ENCODE results near the gene PSMC2. TPM values are rescaled to one million over a fixed set of nuclear protein-coding genes. Genes with fewer than 3 reads are reported as not detected.

Gene PSMC2
- polyA plus RNA-seq, 1 donor (not counting 4 experiments of a cell fraction or from before 2014, with no cell fraction given), result 240 TPM

GRCh38 chr7:103391150-103391549, 43.7 kb downstream of the PSMC2 start:
- no peak for FAIRE-seq
- no peak for DNase-seq (ENCODE audit: low read depth, low spot score)

DNA sequence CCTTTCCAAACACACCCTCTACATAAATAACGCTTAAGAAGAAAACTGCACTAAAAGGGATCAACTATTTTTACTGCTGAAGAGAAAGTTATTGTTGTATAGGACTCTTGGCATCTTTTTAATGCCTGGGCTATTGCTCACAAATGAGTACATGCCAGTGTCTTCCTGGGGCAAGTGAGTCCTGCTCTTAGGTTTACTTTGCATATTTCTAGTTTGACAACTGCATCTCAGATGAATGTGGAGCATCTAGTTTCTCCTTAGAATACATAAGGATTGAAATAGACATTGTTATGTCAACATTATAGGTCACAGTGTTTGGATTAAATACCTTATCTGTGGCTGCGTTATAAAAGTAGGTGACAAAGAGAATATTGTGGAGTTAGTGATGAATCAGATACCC, 44.5 kb downstream of the PSMC2 start:
- TF ChIP-seq EZH2 (IDR thresholded peaks at IDR 0.05; ENCODE audit: low read length), result no peak
- TF ChIP-seq CTCF (optimal IDR thresholded peaks at IDR 0.05 in 1 of 3, IDR thresholded peaks at IDR 0.05 in 1 of 3, conservative IDR thresholded peaks at IDR 0.05 in 1 of 3; ENCODE audit: extremely low read depth in 1 of 3, insufficient read depth in 2 of 3, low read length in 3 of 3), result no peak
- Histone ChIP-seq H2AFZ (ENCODE audit: control insufficient read depth, low read length) (no peak overlapping the region), H3K9me1 (ENCODE audit: control insufficient read depth, extremely low read depth, insufficient read depth, low read length) (no peaks in the 10 kb centered on the region), H3K9me3 (ENCODE audit: control insufficient read depth, low read depth, low read length) (no peaks in the 10 kb centered on the region), H3K9ac (ENCODE audit: control insufficient read depth, extremely low read depth, insufficient read depth, low read length) (no peak overlapping the region), H4K20me1 (ENCODE audit: control insufficient read depth, extremely low read depth, insufficient read depth, low read length) (no peaks in the 10 kb centered on the region), H3K4me1 (ENCODE audit: control insufficient read depth, extremely low read depth, insufficient read depth, low read length) (no peaks in the 10 kb centered on the region), H3K36me3 (ENCODE audit: control insufficient read depth in 2 of 2, extremely low read depth in 1 of 2, insufficient read depth in 2 of 2, low read length in 2 of 2) (no peaks in the 10 kb centered on the region), H3K27ac (ENCODE audit: control insufficient read depth, insufficient read depth, low read length) (no peak overlapping the region), H3K4me3 (ENCODE audit: control insufficient read depth in 2 of 3, extremely low read depth in 1 of 3, insufficient read depth in 2 of 3, low read depth in 1 of 3, low read length in 3 of 3) (no peak overlapping the region), H3K4me2 (ENCODE audit: control insufficient read depth, extremely low read depth, insufficient read depth, low read depth, low read length) (no peak overlapping the region), H3K27me3 (ENCODE audit: control insufficient read depth, extremely low read depth, insufficient read depth, low read length) (no peaks in the 10 kb centered on the region), H3K79me2 (ENCODE audit: control insufficient read depth, insufficient read depth, low read length) (no peaks in the 10 kb centered on the region)
- DNase-seq (ENCODE audit: low read depth, low spot score) (no peak), FAIRE-seq (no peak)
- dilution Hi-C loops (cut with MboI; ENCODE audit: extremely low pct_ligation_motif_present, low sequenced_read_pairs), result no loop called here

More at GRCh38 chr7:103391150-103391549, 43.7 kb downstream of the PSMC2 start:
- no peaks in the 10 kb centered on the region for H3K79me2 ChIP-seq (ENCODE audit: control insufficient read depth, insufficient read depth, low read length)
- H3K4me3 ChIP-seq (ENCODE audit: control insufficient read depth in 2 of 3, extremely low read depth in 1 of 3, insufficient read depth in 2 of 3, low read depth in 1 of 3, low read length in 3 of 3), result no peak overlapping the region
- no peaks in the 10 kb centered on the region for H3K36me3 ChIP-seq (ENCODE audit: control insufficient read depth in 2 of 2, extremely low read depth in 1 of 2, insufficient read depth in 2 of 2, low read length in 2 of 2)
- no peaks in the 10 kb centered on the region for H3K27me3 ChIP-seq (ENCODE audit: control insufficient read depth, extremely low read depth, insufficient read depth, low read length)
- TF ChIP-seq CTCF (optimal IDR thresholded peaks at IDR 0.05 in 1 of 3, IDR thresholded peaks at IDR 0.05 in 1 of 3, conservative IDR thresholded peaks at IDR 0.05 in 1 of 3; ENCODE audit: extremely low read depth in 1 of 3, insufficient read depth in 2 of 3, low read length in 3 of 3) (no peak), EZH2 (IDR thresholded peaks at IDR 0.05; ENCODE audit: low read length) (no peak)
- dilution Hi-C loops (cut with MboI; ENCODE audit: extremely low pct_ligation_motif_present, low sequenced_read_pairs), result no loop called here
- H3K4me1 ChIP-seq (ENCODE audit: control insufficient read depth, extremely low read depth, insufficient read depth, low read length), result no peaks in the 10 kb centered on the region
- no peak overlapping the region for H3K9ac ChIP-seq (ENCODE audit: control insufficient read depth, extremely low read depth, insufficient read depth, low read length)
- no peak overlapping the region for H3K4me2 ChIP-seq (ENCODE audit: control insufficient read depth, extremely low read depth, insufficient read depth, low read depth, low read length)
- H2AFZ ChIP-seq (ENCODE audit: control insufficient read depth, low read length), result no peak overlapping the region
- H3K9me1 ChIP-seq (ENCODE audit: control insufficient read depth, extremely low read depth, insufficient read depth, low read length), result no peaks in the 10 kb centered on the region
- H3K27ac ChIP-seq (ENCODE audit: control insufficient read depth, insufficient read depth, low read length), result no peak overlapping the region
- no peaks in the 10 kb centered on the region for H4K20me1 ChIP-seq (ENCODE audit: control insufficient read depth, extremely low read depth, insufficient read depth, low read length)
- H3K9me3 ChIP-seq (ENCODE audit: control insufficient read depth, low read depth, low read length), result no peaks in the 10 kb centered on the region

Data from keratinocyte (primary cell).